Gastrocnemius medialis (tissue), 4 donors: ENCODE data around the gene ACTN4. TPM values are rescaled to one million over a fixed set of nuclear protein-coding genes. Genes with fewer than 3 reads are reported as not detected.

Source experiments
- ATAC-seq, 2 donors: fragments of 150-250 bp; one replicate each; pipeline ENCODE4 v1.9.1; 2016
- DNase-seq, 2 donors: peaks; one replicate each; pipeline ENCODE4 v3.0.0-alpha.2; 2019
- H3K27ac ChIP-seq, 4 donors: fragments of 200-600 bp; sonication (generic); 1 replicate in 1 of 4; 2 replicates in 3 of 4; pipeline ENCODE4 v1.5.1; 2016 to 2018; ENCODE audit warnings: mild to moderate bottlenecking in 2 of 4, moderate library complexity in 1 of 4
- H3K27me3 ChIP-seq, 3 donors: fragments of 200-600 bp; sonication (generic) in 2 of 3; 1 replicate in 1 of 3; 2 replicates in 2 of 3; pipeline versions ENCODE4 v1.5.1 to v1.6.0; 2016 to 2019; ENCODE audit warnings: mild to moderate bottlenecking in 1 of 3, moderate library complexity in 1 of 3
- H3K36me3 ChIP-seq, 2 donors: fragments of 200-600 bp; sonication (generic) in 1 of 2; one replicate each; pipeline ENCODE4 v1.5.1; 2017 to 2018
- H3K4me1 ChIP-seq, 2 donors: fragments of 200-600 bp; sonication (generic) in 1 of 2; one replicate each; pipeline ENCODE4 v1.5.1; 2016 to 2017; ENCODE audit warnings: mild to moderate bottlenecking in 2 of 2
- H3K4me3 ChIP-seq, 4 donors: fragments of 200-600 bp; sonication (generic) in 3 of 4; 1 replicate in 1 of 4; 2 replicates in 3 of 4; pipeline ENCODE4 v1.5.1; 2016 to 2019; ENCODE audit warnings: mild to moderate bottlenecking in 2 of 4
- H3K9me3 ChIP-seq, 3 donors: fragments of 200-600 bp; sonication (generic) in 2 of 3; 1 replicate in 1 of 3; 2 replicates in 2 of 3; pipeline ENCODE4 v1.5.1; 2016 to 2019
- POLR2A ChIP-seq, 2 donors: fragments of 450-650 bp; IDR thresholded peaks; one replicate each; pipeline ENCODE4 v1.6.1; 2017; ENCODE audit warnings: antibody characterized with exemption in 2 of 2, mild to moderate bottlenecking in 2 of 2, moderate library complexity in 2 of 2
- in situ Hi-C, 4 donors: fragments of 200-750 bp; cut with MboI; loops; one replicate each; pipeline versions ENCODE4 v1.15.0 to v1.8.0; 2017; ENCODE audit warnings: low sequenced_read_pairs in 4 of 4
- intact Hi-C: fragments of 100-400 bp; cut with DNase I; formaldehyde crosslinking; loops from one replicate; pipeline ENCODE4 v1.15.1; 2023; ENCODE audit warnings: low total_unique reads
- total RNA-seq, 4 donors: library from RNA; depleted of rRNA; stranded (reverse); fragments of >200 nt; gene quantifications; one replicate each; pipeline versions ENCODE4 v1.1.0 to v1.2.3, GENCODE V29; 2016
- TF ChIP-seq, protein P1 (sequence below), 5 experiments: fragments of 450-650 bp in 3 of 5; fragments of 200-600 bp in 2 of 5; sonication (generic) in 2 of 5; IDR thresholded peaks in 4 of 5; conservative IDR thresholded peaks in 1 of 5; 1 replicate in 4 of 5; 2 replicates in 1 of 5; pipeline ENCODE4 v1.5.1; 2016 to 2019; ENCODE audit warnings: antibody characterized with exemption in 5 of 5, mild to moderate bottlenecking in 3 of 5, moderate library complexity in 3 of 5

ACTN4 gene
- total RNA-seq, 4 donors from 2014 or later = 32.0 to 85.3 (median 63.9) TPM

DNA sequence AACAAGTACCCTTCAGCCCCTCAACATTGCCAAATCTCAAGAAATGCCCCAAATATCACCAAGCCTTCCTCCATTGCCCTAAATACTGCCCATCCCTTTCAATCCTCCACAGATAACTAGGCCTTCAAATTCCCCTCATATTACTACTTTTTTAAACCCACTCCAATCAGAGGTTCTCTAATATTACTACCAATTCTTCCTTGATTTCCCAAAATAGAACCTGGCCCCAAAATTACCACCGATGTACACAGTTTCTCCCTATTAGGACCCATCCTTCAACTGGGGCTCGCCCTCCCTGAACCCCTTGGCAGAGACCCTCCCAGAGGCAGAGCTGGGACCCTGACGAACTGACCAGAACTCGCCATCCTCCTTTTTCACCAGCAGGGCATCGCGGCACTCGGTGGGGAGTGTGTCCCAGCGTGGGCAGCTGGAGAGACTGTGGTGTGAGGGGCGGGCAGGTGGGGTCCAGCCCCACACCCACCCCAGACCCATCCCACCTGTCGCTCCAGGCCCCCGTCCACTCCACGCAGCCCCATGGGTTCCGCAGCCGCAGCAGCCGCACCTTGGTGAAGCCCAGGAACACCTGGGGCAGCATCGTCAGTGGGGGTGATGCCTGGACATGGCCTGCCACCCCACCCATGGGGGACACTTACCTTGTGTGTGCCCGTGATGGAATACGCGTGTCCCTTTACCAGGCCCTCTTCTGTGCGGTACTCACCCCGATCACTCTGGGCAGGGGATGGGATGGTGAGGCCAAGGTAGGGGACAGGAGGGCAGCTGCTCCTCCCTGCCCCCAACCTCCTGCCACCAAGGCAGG is 90.7 kb downstream of the ACTN4 start:
- intact Hi-C loops (no loop called here), in situ Hi-C loops (loop anchor here in 2 of 4 donors (25.0 kb wide), 1 partner anchor 174 kb away; the partner anchor contains the start of gene CCER2 (in 2 of the 2))
- no peak overlapping the region for H3K4me3 ChIP-seq
- TF ChIP-seq POLR2A (IDR thresholded peaks at IDR 0.05) = no peak
- TF ChIP-seq, protein P1, sequence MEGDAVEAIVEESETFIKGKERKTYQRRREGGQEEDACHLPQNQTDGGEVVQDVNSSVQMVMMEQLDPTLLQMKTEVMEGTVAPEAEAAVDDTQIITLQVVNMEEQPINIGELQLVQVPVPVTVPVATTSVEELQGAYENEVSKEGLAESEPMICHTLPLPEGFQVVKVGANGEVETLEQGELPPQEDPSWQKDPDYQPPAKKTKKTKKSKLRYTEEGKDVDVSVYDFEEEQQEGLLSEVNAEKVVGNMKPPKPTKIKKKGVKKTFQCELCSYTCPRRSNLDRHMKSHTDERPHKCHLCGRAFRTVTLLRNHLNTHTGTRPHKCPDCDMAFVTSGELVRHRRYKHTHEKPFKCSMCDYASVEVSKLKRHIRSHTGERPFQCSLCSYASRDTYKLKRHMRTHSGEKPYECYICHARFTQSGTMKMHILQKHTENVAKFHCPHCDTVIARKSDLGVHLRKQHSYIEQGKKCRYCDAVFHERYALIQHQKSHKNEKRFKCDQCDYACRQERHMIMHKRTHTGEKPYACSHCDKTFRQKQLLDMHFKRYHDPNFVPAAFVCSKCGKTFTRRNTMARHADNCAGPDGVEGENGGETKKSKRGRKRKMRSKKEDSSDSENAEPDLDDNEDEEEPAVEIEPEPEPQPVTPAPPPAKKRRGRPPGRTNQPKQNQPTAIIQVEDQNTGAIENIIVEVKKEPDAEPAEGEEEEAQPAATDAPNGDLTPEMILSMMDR (IDR thresholded peaks at IDR 0.05 in 4 of 5, conservative IDR thresholded peaks at IDR 0.05 in 1 of 5) = no peak
- H3K4me1 ChIP-seq = peaks cover 0 to 7% of the 10 kb centered on the region in 2 donors
- DNase-seq (no peak), ATAC-seq (no peak)
- H3K9me3 ChIP-seq = no peaks in the 10 kb centered on the region
- H3K27me3 ChIP-seq = peaks cover 0 to 11% (median 0%) of the 10 kb centered on the region in 3 donors
- H3K36me3 ChIP-seq = no peaks in the 10 kb centered on the region
- H3K27ac ChIP-seq = no peak overlapping the region

DNA sequence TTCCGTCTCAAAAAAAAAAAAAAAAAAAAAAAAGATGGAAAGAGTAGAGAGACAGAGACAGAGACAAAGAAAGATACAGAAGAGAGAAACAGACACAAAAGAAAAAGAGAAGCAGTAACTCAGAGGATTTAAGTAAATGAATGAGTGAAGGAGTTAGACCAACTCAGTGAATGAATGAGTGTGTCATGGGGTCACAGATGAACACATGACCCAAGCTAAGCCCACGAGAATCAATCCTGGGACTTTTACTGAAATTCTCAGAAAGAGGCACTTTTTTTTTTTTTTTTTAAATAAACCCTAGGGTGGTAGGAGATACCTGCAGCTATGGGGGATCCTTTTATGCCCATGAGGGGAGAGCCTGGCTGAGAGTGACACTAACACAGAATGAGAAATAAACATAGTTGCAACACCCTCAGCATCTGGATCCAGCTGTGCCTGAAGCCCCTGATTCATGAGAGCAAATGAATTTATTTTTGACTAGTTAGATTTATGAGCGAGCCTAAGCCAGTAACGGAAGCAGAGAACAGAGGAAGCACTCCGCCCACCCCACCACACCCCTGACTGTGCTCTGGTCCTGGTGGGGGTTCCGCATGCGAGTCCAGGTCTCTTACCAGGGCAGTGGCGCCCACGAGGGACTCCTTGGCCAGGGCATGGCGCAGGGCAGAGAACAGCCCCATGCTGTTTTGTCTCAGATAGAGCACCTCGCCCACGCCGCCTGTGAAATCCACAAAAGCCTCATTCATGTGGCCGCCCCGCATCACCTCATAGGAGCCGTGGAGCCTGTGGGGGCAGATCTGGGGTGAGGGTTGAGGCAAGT is 92.2 kb downstream of the ACTN4 start:
- H3K4me3 ChIP-seq = no peak overlapping the region
- DNase-seq (no peak), ATAC-seq (no peak)
- peaks cover 0 to 7% of the 10 kb centered on the region in 2 donors for H3K4me1 ChIP-seq
- H3K27me3 ChIP-seq = peaks cover 0 to 11% (median 0%) of the 10 kb centered on the region in 3 donors
- intact Hi-C loops = no loop called here
- H3K27ac ChIP-seq = no peak overlapping the region
- in situ Hi-C loops = loop anchor here in 2 of 4 donors (25.0 kb wide), 1 partner anchor 173 kb away; the partner anchor contains the start of gene CCER2 (in 2 of the 2)
- TF ChIP-seq POLR2A (IDR thresholded peaks at IDR 0.05) = no peak
- TF ChIP-seq, protein P1 (IDR thresholded peaks at IDR 0.05 in 4 of 5, conservative IDR thresholded peaks at IDR 0.05 in 1 of 5) = no peak
- no peaks in the 10 kb centered on the region for H3K36me3 ChIP-seq
- H3K9me3 ChIP-seq = no peaks in the 10 kb centered on the region

DNA sequence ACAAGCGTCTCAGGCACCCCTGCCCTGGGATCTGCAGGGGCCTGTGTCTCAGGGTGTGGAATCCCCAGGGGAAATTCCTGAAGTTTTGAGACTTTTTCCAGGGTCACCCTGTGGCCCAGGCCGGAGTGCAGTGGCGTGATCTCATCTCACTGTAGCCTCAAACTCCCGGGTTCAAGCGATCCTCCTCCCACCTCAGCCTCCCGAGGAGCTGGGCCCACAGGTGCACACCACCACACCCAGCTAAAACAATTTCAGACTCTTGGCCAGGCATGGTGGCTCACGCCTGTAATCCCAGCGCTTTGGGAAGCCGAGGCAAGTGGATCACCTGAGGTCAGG is 92.8 kb downstream of the ACTN4 start:
- Histone ChIP-seq H3K36me3 (no peaks in the 10 kb centered on the region), H3K27me3 (peaks cover 0 to 11% (median 0%) of the 10 kb centered on the region in 3 donors), H3K27ac (no peak overlapping the region), H3K9me3 (no peaks in the 10 kb centered on the region), H3K4me1 (peaks cover 0 to 7% of the 10 kb centered on the region in 2 donors), H3K4me3 (no peak overlapping the region)
- DNase-seq = no peak
- no peak for ATAC-seq
- in situ Hi-C loops = loop anchor here in 2 of 4 donors (25.0 kb wide), 1 partner anchor 172 kb away; the partner anchor contains the start of gene CCER2 (in 2 of the 2)
- TF ChIP-seq POLR2A (IDR thresholded peaks at IDR 0.05) = no peak
- TF ChIP-seq, protein P1 (IDR thresholded peaks at IDR 0.05 in 4 of 5, conservative IDR thresholded peaks at IDR 0.05 in 1 of 5) = no peak
- intact Hi-C loops = no loop called here

- no peak for DNase-seq
- intact Hi-C loops = no loop called here
- no peak for TF ChIP-seq POLR2A (IDR thresholded peaks at IDR 0.05)
- TF ChIP-seq, protein P1 (IDR thresholded peaks at IDR 0.05 in 4 of 5, conservative IDR thresholded peaks at IDR 0.05 in 1 of 5) = no peak
- no peaks in the 10 kb centered on the region for H3K36me3 ChIP-seq
- no peak overlapping the region for H3K4me3 ChIP-seq
- in situ Hi-C loops = loop anchor here in 2 of 4 donors (25.0 kb wide), 1 partner anchor 171 kb away; the partner anchor contains the start of gene CCER2 (in 2 of the 2)
- no peak overlapping the region for H3K27ac ChIP-seq
- H3K9me3 ChIP-seq = no peaks in the 10 kb centered on the region
- peaks cover 0 to 7% of the 10 kb centered on the region in 2 donors for H3K4me1 ChIP-seq
- H3K27me3 ChIP-seq = peaks cover 0 to 11% (median 0%) of the 10 kb centered on the region in 3 donors
- ATAC-seq = no peak
Measured at GRCh38 chr19:38740932-38741331, 93.5 kb downstream of the ACTN4 start.
